NCI-H2196 treated with DMSO at 0.1 percent for 48 hours (cell line): ENCODE data around the gene BMPR2.
A peak's percentile ranks its signal among the peaks of the same experiment; 100 is the strongest.
"Not testable (repeated sequence)": the region's sequence is repeated elsewhere in the genome, so short reads cannot be mapped to it uniquely, and the experiment has no call there.

ENCODE experiments used
- DNase-seq: peaks from one replicate; lab custom pipeline; 2025; ENCODE audit not compliant: unreplicated experiment; lab: John Stamatoyannopoulos, UW

Gene BMPR2

DNA sequence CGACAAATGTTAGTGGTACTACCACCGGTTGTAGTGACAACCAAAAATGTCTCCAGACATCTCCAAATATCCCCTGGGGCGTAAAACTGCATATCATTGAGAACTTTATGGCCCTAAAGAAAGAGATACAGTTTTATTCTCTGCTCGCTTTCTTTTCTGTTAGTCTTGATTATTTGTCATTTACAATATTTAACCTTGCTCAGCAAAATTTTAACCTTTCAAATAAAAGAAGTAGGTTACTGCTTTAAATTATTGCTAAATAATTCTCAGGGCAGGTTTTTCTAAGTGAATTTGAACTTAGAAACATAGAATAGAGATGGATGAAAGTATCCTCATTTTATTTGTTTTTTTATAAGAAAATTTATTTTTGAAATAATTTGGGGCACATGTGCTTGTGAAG is 67.9 kb downstream of the BMPR2 start:
- DNase-seq: no peak

DNA sequence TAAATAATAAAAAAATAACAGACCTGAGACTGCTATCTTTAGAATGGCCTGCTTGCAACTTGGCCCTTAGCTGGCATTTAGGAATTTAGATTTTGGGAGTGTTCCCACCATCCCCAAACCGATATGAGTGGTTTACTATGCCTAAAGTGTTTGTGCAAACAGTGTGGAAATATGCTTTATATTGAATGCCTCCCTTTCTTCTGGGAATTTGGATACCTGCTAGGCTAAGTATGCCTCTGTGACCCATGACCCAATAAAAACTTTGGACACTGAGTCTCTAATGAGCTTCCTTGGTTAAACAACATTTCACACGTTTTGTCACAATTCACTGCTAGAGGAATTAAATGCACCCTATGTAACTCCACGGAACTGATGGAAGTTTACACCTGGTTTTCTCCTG is 73.2 kb downstream of the BMPR2 start:
- DNase-seq: no peak

DNA sequence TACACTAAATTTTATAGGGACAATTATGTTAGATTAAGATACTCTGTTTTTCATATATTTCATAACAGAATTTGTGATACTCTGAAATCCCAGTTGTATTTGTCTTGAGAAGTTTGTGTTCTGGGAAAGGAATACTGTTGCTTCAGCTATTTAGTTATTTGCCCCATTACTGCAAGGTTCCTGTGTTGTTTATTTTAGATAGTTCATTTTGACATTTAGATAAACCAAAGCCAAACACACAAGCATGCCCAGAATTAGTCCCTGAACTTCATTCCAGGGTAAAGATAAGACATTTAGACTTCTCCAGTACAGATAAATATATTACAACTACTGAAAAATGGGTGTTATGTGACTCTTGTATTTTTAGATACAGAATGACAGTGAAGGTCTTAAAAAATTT is 74.7 kb downstream of the BMPR2 start:
- DNase-seq: no peak

DNA sequence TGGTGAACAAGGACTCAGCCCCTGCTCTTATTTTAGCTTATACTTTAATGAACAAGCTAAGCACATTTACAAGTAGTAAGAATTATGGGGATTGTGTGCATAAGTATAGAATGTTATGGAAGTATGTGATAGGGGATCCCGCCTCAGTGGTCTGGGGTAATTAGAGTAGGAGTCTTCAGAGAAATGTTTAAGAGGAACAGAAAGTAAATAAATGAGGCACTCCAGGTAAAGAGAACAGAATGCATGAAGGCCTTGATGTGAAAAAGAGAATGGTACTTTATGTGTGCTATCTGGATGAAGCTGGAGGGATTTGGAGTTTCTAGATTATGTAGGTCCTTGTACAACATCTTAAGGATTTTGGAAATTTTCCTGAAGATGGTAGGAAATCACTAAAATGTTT is 76.6 kb downstream of the BMPR2 start:
- no peak for DNase-seq

DNA sequence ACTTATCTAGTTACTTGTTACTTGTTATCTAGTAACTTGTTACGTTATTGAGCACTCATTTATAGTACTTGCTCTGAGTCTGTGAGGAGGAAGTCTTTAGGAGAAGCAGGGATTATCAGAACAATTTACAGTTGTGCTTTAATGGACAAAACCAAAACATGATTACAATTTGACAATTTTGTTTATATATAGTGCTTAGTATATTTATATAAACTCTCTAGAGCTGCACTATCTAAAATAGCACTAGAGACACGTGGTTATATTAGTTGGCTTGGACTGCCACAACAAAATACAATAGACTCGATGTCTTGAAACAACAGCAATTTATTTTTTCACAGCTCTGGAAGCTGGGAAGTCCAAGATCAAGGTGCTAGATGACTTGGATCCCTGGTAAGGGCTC is 78.4 kb downstream of the BMPR2 start:
- DNase-seq: no peak

DNA sequence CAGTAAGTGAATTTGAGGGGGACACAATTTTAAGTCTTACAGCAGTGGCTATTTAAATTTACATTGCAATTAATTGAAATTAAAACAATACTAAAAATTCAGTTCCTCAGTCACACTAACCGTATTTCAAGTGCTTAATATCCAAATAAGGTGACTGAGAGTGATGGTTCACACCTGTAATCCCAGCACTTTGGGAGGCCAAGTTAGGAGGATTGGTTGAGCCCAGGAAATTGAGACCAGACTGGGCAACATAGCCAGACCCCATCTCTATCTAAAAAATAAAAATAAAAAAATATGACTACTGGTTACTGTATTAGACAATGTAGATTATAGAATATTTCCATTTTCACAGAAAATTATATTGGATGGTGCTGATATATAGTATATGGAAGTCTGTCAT is 79.0 kb downstream of the BMPR2 start:
- DNase-seq: no peak

DNA sequence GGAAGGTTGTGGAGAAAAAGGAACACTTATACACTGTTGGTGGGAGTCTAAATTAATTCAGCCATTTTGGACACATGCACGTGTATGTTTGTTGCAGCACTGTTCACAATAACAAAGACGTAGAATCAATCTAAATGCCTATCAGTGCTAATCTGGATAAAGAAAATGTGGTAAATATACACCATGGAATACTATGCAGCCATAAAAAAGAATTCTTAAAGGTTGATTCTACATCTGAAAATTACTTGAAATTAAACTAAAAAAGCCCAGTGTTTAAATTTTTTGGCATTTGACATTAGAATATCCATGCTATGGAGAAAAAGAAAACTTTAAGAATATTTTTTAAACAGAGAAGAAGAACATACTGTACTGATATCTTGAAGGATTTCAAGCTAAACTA is 84.0 kb downstream of the BMPR2 start:
- DNase-seq: no peak

DNA sequence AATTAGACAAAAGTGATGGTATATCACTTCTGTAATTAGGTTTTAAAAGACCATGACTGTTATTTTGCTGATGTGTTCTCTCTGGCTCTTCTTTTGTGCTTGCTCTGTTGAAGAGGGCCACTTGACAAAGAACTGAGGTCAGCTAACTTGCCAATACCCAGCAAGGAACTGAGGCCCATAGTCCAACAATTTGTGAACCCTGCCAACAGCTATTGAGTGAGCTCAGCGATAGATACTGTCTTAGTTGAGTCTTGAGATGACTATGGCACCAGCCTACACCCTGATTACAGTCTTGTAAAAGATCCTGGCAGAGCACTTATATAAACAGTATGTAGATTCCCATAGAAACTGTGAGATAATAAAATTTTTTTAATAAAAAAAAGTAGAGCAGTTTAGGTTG is 103.0 kb downstream of the BMPR2 start:
- DNase-seq: no peak

DNA sequence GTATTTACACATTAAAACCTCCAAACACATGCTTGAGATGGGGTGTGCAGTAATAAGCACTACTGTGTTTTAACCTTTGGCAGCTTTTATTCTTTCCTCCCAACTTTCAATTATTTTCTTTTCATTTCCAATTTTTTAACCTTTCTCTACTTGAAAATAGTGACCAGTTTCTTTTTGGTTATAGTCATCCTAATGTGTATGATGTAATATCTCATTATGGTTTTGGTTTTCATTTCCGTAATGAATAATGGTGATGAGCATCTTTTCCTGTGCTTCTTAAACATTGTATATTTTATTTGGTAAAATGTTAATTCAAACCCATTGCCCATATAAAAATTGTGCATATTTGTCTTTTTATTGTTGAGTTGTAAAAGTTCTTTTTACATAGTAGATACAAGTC is 103.5 kb downstream of the BMPR2 start:
- DNase-seq: no peak

DNA sequence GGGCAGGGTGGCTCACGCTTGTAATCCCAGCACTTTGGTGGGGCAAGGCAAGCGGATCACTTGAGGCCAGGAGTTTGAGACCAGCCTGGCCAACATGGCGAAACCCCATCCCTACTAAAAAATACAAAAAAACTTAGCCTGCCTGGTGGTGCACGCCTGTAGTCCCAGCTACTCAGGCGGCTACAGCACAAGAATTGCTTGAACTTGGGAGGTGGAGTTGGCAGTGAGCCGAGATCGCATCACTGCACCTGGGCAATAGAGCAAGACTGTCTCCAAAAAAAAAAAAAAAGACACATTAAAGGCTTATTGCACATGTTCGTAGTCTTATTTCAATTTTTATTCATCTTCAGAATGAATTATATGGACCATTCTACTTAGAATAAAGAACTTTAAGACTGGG is 110.2 kb downstream of the BMPR2 start:
- no peak for DNase-seq

DNA sequence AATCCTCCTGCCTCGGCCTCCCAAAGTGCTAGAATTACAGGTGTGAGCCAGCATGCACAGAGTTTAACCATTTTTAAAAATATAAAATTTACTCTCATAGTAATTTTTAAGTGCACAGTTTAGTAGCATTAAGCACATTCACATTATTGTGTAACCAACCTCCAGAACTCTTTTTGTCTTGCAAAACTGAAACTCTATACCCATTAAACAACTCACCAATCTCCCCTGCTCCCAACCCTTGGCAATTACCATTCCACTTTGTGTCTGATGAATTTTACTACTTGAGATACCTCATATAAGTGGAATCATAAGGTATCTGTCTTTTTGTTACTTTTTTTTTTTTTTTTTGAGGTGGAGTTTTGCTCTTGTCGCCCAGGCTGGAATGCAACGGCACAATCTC is 112.5 kb downstream of the BMPR2 start:
- DNase-seq: no peak

DNA sequence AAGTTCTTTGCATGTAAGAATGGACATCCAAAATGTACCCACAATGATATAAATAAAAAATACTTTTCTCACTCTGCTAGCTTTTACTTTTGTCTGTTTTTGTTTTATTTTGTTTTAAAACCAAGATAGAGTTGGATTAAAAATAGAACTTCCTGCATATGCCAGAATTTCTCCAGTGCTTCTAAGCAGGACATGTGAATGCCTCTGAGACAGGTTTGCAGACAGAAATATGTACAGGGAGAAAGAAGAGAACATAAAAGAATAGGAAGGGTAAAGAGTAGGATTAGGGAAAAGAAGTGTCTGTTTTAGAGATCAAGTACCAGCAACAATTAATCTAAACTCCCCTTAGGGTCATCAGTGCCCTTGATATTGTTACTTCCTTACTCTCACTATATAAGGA is 114.4 kb downstream of the BMPR2 start:
- DNase-seq: no peak

DNA sequence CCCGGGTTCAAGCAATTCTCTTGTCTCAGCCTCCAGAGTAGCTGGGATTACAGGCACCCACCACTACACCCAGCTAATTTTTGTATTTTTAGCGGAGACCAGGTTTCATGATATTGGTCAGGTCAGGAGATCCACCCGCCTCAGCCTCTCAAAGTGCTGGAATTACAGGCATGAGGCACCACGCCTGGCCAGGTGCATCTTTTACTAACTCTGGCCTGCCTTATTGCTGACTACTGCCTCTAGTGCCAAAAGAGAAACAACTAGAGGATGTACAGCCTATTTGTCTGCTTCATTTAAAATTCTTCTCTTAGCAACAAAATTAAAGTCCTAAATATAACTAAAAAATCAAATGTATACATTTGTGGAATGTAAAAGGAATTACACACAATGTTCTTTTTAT is 115.4 kb downstream of the BMPR2 start:
- no peak for DNase-seq

DNA sequence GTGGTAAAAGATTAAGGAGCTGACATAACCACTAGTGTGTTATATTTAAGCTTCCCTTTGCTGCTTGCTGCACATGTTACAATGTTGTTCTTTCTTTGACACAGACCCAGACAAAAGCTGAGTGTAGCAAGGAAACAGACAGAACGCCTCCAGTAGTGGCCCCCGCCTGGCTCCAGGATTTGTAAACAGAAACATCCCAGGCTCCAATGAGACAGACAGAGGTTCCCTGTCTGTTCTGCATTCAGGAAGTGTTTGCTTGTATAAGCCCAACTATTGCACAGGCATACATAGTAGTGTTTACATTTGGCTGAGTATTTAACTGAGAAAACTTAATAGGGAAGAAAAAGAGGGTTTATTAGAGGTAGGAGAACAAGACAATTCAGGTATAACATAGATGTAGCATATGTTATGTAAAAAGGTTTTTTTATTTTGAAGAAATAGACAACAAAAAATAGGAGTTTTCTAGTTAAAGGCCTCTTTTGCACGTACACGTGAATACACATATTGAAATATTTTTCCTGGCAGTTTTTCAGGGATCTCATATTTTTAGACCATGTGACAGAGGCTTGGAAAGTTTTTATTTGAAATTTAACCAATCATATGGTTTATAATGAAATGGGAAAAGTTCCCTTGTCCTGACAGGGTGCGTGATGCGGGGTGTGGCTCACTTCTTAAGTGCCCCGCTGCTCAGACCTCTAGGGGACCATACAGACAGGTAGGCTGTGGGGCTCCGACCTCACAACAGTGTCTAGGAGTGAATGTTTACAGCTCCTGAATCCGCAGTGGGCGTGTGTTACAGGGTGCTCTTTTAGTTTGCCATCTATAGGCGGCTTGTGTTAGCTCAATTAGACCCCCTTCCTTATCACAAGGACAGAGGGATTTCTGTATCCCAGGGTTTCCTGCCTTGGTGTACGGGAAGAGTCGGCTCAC is 118.4 kb downstream of the BMPR2 start:
- peak; percentile 30 for DNase-seq

DNA sequence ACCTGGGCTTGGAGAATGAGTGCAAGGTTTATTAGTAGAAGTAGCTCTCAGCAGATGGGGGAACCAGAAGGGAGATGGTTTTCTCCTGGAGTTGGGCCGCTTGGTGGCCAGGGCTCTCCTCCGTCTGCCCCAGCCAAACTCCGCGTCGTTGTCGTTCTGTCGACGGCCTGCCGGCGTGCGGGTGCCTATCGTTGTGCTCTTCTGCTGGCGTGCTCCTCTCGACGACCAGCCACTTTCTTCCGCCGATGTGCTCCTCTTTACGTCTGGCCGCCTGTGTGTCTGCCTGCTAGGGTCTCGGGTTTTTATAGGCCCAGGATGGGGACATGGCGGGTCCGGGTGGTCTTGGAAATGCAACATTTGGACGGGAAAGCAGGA is 119.1 kb downstream of the BMPR2 start:
- DNase-seq: no peak

DNA sequence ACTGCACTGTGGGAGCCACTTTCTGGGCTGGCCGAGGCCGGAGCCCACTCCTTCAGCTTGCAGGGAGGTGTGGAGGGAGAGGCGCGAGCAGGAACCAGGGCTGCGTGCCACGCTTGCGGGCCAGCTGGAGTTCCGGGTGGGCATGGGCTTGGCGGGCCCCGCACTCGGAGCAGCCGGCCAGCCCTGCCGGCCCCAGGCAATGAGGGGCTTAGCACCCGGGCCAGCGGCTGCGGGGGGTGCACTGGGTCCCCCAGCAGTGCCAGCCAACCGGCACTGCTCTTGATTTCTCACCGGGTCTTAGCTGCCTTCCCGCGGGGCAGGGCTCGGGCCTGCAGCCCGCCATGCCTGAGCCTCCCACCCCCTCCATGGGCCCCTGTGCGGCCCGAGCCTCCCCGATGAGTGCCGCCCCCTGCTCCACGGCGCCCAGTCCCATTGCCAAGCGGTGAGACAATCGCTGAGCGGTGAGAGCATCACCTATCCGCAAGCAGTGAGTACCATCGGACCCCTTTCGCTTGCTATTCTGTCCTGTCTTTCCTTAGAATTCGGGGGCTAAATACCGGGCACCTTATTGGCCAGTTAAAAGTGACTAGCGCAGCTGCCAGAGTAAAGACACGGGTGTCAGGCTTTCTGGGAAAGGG is 120.8 kb downstream of the BMPR2 start:
- DNase-seq: not testable (repeated sequence)

DNA sequence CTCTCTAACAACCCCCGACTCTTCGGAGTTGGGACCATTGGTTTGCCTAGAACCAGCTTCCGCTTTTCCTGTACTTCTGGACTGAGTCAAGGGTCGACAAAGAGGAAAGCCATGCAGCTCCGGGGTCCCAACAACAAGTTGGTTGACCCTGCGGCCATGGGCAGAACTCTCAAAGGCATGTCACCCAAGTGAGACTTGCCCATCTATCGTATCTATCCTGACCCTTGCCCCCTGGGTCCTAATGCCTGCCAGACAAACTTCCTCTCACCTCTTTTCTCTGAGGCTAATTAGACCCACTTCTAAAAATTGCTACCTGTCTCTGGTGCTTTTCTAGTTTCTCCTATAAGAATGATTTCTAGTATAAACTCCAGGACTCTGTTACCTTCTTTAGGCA is 121.3 kb downstream of the BMPR2 start:
- not testable (repeated sequence) for DNase-seq

DNA sequence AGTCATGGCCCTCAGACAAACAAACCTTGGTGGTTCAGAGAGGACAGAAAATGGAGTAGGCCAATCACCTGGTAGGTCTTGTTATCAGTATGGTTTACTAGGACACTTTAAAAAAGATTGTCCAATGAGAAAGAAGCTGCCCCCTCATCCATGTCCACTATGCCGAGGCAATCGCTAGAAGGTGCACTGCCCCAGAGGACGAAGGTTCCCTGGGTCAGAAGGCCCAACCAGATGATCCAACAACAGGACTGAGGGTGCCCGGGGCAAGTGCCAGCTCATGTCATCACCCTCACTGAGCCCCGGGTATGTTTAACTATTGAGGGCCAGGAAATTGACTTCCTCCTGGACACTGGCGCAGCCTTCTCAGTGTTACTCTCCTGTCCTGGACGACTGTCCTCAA is 123.7 kb downstream of the BMPR2 start:
- not testable (repeated sequence) for DNase-seq

DNA sequence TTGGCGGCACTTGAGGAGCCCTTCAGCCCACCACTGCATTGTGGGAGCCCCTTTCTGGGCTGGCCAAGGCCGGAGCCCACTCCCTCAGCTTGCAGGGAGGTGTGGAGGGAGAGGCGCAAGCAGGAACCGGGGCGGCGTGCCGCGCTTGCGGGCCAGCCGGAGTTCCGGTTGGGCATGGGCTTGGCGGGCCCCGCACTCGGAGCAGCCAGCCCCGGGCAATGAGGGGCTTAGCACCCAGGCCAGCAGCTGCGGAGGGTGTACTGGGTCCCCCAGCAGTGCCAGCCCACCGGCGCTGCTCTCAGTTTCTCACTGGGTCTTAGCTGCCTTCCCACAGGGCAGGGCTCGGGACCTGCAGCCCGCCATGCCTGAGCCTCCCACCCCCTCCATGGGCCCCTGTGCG is 127.1 kb downstream of the BMPR2 start:
- DNase-seq: not testable (repeated sequence)

DNA sequence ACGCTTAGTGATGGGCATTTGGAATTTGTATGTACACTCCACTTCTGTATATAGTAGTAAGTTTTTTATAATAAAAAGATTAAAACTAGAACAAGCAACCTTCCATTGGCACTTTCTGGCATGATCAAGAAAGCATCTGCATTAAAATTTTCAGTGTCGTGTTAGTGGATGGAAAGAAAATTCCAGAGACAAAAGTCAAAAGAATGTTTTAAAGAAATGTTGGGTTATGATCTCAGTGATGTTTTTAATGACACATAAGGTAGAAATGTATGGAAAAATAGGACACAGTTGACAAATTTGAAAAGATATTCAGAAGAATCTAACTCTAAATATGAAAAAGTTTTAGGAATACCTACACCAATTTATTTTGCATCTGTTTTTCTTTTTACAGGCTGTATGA is 132.6 kb downstream of the BMPR2 start:
- DNase-seq: no peak

DNA sequence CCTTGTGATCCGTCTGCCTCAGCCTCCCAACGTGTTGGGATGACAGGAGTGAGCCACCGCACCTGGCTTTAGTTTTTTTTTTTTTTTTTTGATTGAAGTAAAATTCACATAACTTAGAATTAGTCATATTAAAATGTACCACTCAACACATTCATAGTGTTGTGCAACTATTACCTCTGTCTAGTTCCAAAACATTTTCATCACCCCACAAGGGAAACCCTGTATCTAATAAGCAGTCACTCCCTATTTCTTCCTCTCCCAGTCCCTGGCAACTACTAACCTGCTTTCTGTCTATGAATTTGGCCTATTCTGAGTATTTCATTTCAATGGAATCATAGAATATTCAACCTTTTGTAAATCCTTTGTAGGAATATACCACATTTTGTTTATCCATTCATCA is 134.8 kb downstream of the BMPR2 start:
- DNase-seq: no peak

DNA sequence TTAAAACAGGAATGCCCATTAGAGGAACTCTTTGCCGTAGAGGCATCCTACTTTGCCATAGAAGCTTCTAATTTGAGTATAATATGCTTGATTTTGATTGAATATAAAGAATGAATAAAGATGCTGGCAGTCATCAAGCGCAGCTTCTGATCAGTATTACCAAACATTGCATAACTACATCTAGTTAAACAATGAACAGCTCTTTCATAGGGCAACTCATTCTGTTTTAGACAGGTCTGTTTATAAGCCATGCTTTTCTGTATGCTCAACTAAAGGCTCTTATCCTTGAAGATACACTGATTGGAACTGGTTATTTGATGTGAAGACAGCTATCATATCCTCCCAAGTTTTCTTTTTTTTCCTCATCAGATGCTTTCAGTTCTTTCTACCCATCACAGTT is 136.0 kb downstream of the BMPR2 start:
- DNase-seq: no peak

DNA sequence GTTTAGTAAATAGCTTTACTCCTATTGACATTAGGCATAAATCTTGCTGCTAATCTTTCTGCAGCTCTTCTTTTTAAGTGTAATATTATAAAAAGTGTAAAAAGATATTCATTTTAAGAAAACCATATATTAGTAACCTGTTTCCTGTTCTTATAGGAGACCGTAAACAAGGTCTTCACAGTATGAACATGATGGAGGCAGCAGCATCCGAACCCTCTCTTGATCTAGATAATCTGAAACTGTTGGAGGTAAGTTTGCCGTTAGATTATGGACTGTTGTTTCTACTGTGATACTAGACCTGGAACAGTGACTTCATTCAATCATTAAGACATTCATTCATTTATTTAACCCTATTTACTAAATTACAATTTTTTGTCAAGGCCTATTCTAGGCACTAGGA is 138.6 kb downstream of the BMPR2 start:
- no peak for DNase-seq
